ENCODE results near the gene SEC14L3. TPM values are rescaled to one million over a fixed set of nuclear protein-coding genes. Genes with fewer than 3 reads are reported as not detected.

The SEC14L3 gene
- total and polyA plus RNA-seq, 2 of the 13 experiments (the other 11 are each of a cell fraction or from before 2014, with no cell fraction given), result not detected

DNA sequence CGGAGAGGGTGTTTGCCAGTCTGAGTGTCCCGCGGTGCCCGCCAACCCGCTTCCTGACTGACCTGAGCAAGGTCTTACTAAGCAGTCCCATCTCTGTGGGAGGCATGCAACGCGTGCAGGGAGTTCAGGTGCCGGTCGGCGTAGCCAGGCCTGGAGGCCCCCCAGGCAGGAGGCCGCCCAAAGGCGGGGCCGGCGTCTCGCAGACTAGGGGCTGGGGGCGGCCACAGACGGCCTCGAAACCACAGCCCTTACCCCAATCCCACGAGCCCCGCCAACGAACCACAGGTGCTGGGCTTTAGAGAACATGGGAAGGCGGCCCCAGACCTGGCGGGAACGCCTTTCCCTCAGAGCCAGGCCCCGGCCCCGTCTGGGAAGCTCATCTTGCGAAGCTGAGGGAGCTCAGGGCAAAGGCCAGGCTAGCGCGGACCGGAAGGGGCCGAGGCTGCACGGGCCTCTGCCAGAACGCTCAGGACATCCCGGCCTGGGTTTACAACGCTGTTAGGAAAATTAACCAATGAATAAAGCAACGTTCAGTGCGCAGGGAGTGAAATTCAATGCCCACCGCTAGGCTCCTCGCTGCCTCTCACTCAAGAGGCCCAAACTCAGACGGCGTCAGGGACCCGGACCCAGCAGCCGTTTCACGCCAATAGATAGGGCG lies 48.4 kb downstream of the SEC14L3 start (continued):
- TF ChIP-seq, protein P1, sequence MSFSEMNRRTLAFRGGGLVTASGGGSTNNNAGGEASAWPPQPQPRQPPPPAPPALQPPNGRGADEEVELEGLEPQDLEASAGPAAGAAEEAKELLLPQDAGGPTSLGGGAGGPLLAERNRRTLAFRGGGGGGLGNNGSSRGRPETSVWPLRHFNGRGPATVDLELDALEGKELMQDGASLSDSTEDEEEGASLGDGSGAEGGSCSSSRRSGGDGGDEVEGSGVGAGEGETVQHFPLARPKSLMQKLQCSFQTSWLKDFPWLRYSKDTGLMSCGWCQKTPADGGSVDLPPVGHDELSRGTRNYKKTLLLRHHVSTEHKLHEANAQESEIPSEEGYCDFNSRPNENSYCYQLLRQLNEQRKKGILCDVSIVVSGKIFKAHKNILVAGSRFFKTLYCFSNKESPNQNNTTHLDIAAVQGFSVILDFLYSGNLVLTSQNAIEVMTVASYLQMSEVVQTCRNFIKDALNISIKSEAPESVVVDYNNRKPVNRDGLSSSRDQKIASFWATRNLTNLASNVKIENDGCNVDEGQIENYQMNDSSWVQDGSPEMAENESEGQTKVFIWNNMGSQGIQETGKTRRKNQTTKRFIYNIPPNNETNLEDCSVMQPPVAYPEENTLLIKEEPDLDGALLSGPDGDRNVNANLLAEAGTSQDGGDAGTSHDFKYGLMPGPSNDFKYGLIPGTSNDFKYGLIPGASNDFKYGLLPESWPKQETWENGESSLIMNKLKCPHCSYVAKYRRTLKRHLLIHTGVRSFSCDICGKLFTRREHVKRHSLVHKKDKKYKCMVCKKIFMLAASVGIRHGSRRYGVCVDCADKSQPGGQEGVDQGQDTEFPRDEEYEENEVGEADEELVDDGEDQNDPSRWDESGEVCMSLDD (CRISPR knock-in tag; IDR thresholded peaks at IDR 0.05; ENCODE audit: borderline replicate concordance), result peak; percentile 37; the same call in 1 of the 2 replicates
- TF ChIP-seq ZNF674 (CRISPR knock-in tag; IDR thresholded peaks at IDR 0.05; ENCODE audit: low read depth), result 0 out of 2 replicates have a peak, but pooled peaks have one; percentile 55
- TF ChIP-seq PRPF4 (IDR thresholded peaks at IDR 0.05; ENCODE audit: low read depth, low read length, poor library complexity, severe bottlenecking), result no peak
- TF ChIP-seq ZNF629 (CRISPR knock-in tag; conservative IDR thresholded peaks at IDR 0.05), result peak; percentile 37; the same call in 1 of the 2 replicates
- TF ChIP-seq ATRX (CRISPR knock-in tag; IDR thresholded peaks at IDR 0.05; ENCODE audit: borderline replicate concordance), result no peak
- peak; percentile 34 to 38; a peak in 2 of 4 replicates for TF ChIP-seq NR2F1 (CRISPR knock-in tag; IDR thresholded peaks at IDR 0.05)
- peak; percentile 31; the same call in 1 of the 2 replicates for TF ChIP-seq ZNF616 (CRISPR knock-in tag; IDR thresholded peaks at IDR 0.05; ENCODE audit: low read depth)
- TF ChIP-seq, protein P2, sequence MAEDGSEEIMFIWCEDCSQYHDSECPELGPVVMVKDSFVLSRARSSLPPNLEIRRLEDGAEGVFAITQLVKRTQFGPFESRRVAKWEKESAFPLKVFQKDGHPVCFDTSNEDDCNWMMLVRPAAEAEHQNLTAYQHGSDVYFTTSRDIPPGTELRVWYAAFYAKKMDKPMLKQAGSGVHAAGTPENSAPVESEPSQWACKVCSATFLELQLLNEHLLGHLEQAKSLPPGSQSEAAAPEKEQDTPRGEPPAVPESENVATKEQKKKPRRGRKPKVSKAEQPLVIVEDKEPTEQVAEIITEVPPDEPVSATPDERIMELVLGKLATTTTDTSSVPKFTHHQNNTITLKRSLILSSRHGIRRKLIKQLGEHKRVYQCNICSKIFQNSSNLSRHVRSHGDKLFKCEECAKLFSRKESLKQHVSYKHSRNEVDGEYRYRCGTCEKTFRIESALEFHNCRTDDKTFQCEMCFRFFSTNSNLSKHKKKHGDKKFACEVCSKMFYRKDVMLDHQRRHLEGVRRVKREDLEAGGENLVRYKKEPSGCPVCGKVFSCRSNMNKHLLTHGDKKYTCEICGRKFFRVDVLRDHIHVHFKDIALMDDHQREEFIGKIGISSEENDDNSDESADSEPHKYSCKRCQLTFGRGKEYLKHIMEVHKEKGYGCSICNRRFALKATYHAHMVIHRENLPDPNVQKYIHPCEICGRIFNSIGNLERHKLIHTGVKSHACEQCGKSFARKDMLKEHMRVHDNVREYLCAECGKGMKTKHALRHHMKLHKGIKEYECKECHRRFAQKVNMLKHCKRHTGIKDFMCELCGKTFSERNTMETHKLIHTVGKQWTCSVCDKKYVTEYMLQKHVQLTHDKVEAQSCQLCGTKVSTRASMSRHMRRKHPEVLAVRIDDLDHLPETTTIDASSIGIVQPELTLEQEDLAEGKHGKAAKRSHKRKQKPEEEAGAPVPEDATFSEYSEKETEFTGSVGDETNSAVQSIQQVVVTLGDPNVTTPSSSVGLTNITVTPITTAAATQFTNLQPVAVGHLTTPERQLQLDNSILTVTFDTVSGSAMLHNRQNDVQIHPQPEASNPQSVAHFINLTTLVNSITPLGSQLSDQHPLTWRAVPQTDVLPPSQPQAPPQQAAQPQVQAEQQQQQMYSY (CRISPR knock-in tag; IDR thresholded peaks at IDR 0.05), result peak; percentile 60; the same call in 1 of the 2 replicates
- no peak; the same call in 1 of the 2 replicates for TF ChIP-seq CEBPG (CRISPR knock-in tag; IDR thresholded peaks at IDR 0.05)
- no peak for TF ChIP-seq CENPT (CRISPR knock-in tag; IDR thresholded peaks at IDR 0.05; ENCODE audit: low read depth)
- TF ChIP-seq TOE1 (CRISPR knock-in tag; IDR thresholded peaks at IDR 0.05), result 0 out of 2 replicates have a peak, but pooled peaks have one; percentile 12
- peak; percentile 79; the same call in 1 of the 2 replicates for TF ChIP-seq ZSCAN31 (CRISPR knock-in tag; IDR thresholded peaks at IDR 0.05; ENCODE audit: low read depth)
- TF ChIP-seq EHMT2 (IDR thresholded peaks at IDR 0.05; ENCODE audit: borderline replicate concordance, low read depth, low read length), result no peak
- no peak for TF ChIP-seq ZNF530 (CRISPR knock-in tag; IDR thresholded peaks at IDR 0.05; ENCODE audit: low read depth)
- TF ChIP-seq MBD4 (IDR thresholded peaks at IDR 0.05; ENCODE audit: borderline replicate concordance, low read length), result no peak
- TF ChIP-seq KLF16 (CRISPR knock-in tag; IDR thresholded peaks at IDR 0.05), result no peak
- TF ChIP-seq ZBTB7A (CRISPR knock-in tag; IDR thresholded peaks at IDR 0.05), result peak; percentile 84
- TF ChIP-seq KDM5B (CRISPR knock-in tag; IDR thresholded peaks at IDR 0.05; ENCODE audit: borderline replicate concordance), result peak; percentile 74; the same call in 1 of the 2 replicates
- no peak for TF ChIP-seq SP2 (CRISPR knock-in tag; IDR thresholded peaks at IDR 0.05)
- TF ChIP-seq, protein P3, sequence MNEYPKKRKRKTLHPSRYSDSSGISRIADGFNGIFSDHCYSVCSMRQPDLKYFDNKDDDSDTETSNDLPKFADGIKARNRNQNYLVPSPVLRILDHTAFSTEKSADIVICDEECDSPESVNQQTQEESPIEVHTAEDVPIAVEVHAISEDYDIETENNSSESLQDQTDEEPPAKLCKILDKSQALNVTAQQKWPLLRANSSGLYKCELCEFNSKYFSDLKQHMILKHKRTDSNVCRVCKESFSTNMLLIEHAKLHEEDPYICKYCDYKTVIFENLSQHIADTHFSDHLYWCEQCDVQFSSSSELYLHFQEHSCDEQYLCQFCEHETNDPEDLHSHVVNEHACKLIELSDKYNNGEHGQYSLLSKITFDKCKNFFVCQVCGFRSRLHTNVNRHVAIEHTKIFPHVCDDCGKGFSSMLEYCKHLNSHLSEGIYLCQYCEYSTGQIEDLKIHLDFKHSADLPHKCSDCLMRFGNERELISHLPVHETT (CRISPR knock-in tag; conservative IDR thresholded peaks at IDR 0.05), result 0 out of 2 replicates have a peak, but pooled peaks have one; percentile 62
- no peak for TF ChIP-seq CREM (IDR thresholded peaks at IDR 0.05)
- TF ChIP-seq CREM (CRISPR knock-in tag; IDR thresholded peaks at IDR 0.05), result no peak; the same call in 1 of the 2 replicates
- peak; percentile 50 for TF ChIP-seq MYC (CRISPR knock-in tag; IDR thresholded peaks at IDR 0.05; ENCODE audit: borderline replicate concordance)

All from HepG2 (cell line).